ENCODE results near the gene CHCHD6.

The CHCHD6 gene

DNA sequence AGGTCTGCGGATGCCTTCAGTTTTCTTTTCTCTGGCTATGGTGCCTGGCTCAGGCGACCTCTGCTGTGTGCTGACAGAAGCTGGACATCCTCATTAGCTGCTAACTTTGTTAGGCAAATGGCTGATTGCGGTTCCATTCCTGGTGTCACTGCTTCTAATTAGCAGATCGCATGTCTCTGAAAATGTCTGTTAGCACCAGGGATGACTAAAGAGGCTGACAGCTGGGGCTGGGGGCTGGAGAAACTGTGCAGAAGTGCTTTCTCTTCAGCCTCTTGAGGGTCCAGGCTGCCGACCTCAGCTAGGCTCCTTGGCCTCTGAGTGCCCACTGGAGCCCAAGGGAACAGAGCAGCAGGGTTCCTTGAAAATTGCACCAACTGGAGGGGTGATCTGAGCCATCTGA, 39.3 kb downstream of the CHCHD6 start:
- no peak for DNase-seq (ENCODE audit: low read depth in 3 of 3)

- DNase-seq (ENCODE audit: low read depth in 3 of 3), result no peak
These were observed 39.7 kb downstream of the CHCHD6 start for GRCh38 chr3:126743781-126744180.

DNA sequence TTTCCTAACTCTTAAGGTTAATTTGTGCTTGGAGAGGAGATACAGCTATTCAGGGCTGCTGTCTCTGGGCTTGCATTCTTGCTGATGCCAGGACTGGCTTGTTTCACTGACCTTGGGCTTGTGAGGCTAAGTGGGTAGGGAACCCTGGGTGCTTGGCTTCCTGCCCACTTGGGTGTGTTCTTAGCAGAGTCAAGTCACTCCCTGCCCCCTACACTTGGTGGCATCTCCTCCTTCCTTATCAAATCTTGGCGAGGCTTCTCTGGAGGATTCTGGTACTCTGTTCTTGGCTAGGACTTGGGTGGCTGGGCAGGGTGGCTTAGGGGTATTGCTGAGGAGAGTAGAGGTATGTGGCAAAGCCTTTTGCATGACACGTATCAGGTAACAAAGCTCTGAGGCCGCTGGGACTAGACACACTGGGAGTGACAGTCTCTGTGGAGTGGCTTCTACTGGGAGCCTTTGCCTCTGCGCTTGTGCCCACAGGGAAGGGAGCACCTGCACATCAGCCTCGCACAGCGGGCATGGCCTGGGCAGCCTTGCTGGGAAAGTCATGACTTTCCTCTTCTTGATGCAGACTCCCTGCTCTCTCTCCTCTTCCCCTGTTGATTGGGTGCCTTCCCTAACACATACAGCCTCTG, 41.8 kb downstream of the CHCHD6 start:
- DNase-seq (ENCODE audit: low read depth in 3 of 3), result no peak

GRCh38 chr3:126746395-126747177, 42.5 kb downstream of the CHCHD6 start:
- no peak for DNase-seq (ENCODE audit: low read depth in 3 of 3)

GRCh38 chr3:126747768-126748167, 43.7 kb downstream of the CHCHD6 start:
- no peak for DNase-seq (ENCODE audit: low read depth in 3 of 3)

DNA sequence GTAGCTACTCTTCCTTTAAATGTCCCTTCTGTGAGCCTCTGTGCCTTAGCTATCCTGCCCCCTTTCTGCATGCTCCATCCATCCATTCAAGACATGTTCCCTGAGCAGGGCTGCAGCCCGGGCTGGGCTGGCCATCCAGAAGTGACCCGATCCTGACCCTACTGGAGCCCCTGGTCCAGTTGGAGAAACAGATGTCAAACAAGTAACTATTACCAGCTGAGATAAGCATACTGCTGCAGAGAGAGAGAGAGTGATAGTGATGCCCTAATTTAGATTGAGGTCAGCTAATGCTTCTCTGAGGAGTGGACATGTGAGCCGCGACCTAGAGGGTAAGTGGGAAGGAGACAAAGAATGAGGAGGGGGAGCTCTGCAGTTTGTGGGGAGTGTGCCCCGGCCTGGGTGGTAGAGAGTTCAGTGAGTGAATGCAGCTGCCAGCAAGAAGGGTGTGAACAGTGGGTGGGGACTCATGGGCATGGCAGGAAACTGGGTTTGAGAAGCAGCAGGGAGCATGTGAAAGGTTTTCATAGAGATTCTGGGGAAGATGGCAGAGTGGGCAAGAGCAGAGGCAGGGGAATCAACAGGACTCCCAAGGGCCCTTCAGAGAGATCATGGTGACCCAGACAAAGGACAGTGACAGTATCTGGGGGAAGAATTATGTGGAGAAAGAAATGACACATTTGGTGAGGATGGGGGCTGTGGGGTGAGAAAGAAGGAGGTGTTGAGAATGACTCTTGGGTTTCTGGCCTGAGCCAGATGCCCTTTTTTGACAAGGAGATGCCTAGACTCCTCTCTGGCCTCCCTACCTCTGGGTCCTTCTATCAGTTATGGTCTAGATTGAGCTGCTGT, 44.9 kb downstream of the CHCHD6 start:
- DNase-seq (ENCODE audit: low read depth in 3 of 3), result no peak

DNA sequence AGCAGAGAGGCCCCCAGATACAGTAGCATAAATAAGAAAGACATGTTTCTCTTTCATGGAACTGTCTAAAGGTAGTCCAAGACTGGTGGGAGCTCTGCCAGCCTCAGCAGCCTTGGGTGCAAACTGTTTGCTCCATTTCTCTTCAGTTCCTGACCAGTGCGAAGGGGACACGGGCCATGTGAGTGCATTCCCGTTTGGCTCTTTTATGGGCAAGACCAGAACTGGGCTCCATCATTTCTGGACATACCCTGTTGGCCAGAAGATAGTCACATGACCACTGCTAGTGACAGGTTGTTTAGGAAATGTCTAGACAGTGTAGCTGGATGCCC, 45.5 kb downstream of the CHCHD6 start:
- no peak for DNase-seq (ENCODE audit: low read depth in 3 of 3)

DNA sequence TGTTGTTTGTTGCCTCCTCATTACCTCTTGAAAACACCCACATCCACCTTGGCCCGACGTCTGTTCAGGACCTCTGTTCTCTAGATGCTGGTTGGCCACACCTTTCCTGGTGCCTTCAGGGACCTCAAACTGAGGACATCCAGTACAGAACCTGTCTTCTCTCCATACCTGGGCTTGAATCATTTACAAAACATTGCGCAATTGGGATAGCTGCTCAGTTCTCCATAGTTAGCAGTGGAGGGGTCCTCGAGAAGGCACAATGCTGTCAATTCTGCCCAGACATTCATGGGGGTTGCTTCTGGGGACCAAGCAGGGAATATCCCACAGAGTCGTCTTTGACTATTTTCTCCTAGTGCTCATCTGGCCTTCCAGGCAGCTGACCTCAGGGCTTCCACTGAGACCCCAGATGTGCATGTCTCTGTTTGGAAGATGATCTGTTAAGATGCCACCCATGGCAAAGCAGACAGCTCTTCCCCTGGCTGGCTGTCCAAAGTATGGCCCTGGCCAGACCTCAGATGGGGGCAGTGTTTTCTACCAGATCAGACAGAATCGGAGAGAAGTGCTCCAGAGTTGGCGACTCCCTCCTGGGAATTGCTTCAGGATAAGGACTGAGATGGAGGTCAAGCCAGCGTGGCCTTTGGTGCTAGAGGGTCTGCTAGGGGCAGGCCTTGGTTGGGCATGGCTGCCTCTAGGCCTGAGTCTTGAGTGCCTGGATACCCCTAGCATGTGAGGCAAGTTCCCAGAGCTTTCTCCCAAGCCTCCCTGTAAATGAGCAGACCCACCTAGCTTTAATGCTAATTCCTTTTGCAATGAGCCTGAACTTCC, 46.1 kb downstream of the CHCHD6 start:
- no peak for DNase-seq (ENCODE audit: low read depth in 3 of 3)

DNA sequence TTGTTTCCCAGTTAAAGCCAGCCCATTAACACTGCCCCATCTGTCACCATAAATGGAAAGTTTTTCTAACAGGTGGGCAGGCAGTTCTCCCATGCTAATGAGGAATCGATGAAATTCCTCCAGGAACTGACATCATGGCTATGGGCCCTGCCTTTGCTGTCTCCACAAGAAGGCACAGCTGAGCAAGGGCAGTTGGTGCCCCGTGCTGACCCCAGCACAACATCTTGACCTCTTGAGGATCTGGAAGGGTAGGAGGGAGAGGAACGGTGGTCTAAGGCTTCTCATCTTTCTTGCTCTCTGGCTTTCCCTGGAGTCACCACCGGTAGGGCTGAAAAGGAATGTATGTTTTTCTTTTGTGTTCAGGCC, 46.7 kb downstream of the CHCHD6 start:
- DNase-seq (ENCODE audit: low read depth in 3 of 3), result no peak

DNA sequence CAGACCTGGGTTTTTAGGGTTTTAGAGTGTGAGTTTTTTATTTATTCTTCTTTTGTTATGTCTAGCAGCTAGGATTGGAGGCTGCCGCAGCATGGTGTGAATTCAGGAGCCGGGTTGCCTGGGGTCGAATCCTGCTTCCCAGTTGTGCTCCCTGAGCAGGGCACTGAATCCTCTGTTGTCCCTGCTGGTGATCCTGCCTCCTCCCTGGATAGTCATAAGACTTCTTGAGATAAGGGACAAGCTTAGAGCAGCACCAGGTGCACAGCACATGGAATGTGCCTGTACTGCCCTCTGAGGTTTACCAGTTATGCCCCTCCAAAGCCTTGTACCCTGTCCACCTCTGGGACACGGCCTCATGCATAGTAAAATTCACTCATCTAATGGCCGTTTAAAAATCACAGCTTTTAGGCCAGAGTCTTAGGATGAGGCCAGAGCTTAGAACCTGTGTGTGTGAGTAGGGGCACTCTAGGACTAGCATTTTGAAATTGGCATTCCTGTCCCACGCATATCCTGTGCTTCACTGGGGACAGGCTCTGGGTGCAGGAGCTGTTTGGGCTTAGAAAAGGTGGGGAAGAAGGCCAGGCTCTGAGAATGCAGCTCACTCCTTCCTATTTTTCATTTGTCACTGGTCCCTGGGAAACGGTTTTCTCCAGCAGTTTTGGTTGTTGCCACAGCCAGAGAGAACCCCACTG, 47.7 kb downstream of the CHCHD6 start:
- DNase-seq (ENCODE audit: low read depth in 3 of 3), result no peak

DNA sequence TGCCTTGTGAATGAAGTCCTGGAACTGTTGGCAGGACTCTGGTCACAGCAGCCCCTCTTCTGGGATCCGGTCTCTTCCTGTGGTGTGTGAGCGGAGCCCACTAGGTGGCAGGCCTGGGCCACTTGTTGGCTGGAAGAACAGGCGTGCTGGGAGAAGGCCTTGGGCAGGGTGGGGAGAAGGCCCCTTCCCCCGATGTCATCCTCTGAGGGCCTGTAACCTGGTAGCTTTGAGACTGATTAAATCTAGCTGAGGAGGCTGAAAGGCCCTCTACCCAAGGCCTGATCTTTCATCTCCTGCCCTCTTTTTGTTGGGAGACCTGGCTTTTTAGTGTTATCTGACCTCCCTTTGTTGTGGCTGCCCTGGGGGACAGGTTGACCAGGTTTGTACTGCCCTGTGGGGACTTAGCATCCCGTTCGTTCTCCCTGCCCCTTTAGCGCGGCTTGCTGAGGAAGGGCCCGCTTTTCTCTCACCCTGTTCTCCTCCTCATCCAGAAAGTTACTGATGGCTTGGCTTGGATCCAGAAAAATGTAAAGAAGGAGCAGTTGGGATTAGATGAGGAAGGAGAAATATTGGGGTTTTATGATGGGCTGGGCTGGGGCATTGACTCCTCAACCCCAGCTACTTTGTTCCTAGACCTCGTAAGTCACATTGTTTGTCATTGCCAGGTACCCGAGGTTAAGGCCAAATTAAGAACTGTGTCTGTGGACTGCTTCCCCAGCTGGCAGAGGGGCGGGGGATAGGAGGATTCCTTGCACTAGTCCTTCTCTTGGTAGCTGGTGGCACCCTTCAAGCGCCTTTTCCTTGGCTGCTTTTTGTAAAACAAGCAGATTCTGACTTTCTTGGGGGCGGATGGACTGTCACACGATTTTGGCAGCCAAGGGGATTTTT, 48.5 kb downstream of the CHCHD6 start:
- DNase-seq (ENCODE audit: low read depth in 3 of 3), result peak in 2 of 3 experiments; percentile 7 to 11

DNA sequence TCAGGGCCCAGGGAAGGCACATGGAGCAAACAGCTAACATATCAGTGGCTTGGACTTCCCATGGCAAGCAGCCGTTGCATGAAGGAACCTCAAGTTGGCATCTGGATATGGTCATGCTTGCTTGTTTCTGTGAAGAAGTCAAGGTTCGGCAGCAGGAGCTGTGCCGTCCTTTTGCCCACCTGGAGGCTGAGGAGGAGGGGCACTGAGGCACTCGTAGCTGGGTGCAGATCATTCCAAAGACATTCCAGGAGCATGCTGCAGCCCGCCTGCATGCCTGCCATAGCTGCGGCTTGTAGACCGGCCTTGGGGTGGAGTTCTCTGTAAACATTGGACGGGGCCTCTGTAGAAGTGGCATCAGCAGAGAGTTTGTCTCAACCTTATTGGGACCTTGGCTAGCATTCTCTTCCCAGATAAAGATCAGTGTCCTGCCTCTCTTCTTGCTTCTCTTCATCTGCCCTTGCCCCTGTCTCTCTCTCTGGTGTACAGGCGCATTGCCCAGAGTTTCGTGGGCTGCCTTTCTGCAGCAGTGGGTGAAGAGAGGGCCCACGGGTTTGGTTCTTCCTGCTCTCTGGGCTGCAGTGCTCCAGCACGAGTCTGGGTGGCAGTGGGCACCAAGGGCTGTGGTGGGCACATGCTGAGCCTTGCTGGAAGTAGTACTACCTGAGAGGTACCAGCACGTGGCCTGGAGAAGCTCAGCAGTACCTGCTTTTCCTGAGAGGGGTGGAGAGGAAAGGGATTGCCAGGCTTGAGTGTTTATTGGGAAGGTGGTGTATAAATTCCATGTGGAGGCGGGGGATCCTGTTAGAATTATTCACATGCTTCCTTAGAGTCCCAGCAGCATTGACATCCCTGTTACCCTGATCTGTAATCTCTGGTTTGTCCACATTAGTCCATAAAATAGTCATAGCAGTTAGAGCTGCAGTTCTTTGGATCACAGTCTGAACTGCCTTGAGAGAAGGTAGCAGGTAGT, 49.4 kb downstream of the CHCHD6 start:
- DNase-seq (ENCODE audit: low read depth in 3 of 3), result no peak

DNA sequence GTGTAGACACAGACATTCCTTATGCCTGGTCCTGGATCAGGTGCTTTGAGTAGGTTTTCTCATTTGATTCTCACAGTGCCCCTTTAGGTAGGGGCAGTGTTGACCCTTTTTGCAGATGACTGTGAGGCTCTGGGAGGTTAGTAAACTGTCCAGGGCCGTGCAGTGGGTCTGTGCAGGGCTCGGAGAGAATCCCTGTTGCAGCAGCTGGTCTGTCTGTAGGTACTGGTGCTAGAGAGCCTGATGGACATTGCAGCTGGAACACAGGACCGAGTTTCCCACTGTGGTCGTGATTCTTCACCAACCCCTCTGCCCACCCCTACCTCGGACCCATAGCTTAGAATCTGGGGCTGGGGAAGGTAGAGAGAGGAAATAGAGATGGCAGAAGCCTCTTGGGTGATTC, 51.8 kb downstream of the CHCHD6 start:
- no peak for DNase-seq (ENCODE audit: low read depth in 3 of 3)

GRCh38 chr3:126758026-126758425, 54.0 kb downstream of the CHCHD6 start:
- no peak for DNase-seq (ENCODE audit: low read depth in 3 of 3)

DNA sequence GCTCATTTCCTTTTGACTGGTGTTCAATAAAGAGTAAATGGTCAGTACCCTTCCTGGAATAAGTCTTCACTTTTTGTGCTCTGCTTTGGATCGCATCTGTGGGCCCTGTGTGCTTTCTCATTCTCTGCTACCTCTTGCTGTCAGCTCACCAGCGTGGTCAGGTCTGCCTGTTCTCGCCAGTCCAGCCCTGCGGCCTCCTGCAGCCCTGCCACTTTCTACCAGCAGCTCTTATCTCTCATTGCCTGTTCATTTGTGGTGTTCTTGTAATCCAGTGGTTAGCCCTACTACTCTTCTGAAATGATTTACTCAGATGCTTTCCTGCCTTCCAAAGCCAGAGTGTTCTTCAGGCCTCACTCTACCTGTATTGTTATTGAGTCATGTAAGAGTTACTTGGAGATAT, 54.8 kb downstream of the CHCHD6 start:
- DNase-seq (ENCODE audit: low read depth in 3 of 3), result no peak

DNA sequence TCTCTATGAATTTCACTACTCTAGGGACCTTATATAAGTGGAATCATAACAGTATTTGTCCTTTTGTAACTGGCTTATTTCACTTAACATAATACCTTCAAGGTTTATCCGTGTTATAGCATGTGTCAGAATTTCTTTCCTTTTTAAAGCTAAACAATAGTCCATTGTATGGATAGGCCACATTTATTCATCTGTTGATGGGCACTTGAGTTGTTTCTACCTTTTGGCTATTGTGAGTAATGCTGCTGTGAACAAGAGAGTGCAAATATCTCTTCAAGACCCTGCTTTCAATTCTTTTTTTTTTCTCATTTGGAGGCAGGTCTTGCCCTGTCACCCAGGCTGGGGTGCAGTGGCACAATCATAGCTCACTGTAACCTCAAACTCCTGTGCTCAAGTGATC, 56.5 kb downstream of the CHCHD6 start:
- no peak for DNase-seq (ENCODE audit: low read depth in 3 of 3)

GRCh38 chr3:126763035-126763434, 59.0 kb downstream of the CHCHD6 start:
- no peak for DNase-seq (ENCODE audit: low read depth in 3 of 3)

GRCh38 chr3:126765187-126766069, 61.4 kb downstream of the CHCHD6 start:
- no peak for DNase-seq (ENCODE audit: low read depth in 3 of 3)
